Endothelial cell of umbilical vein (primary cell): Measurements from ENCODE around the gene PRKCZ. TPM values are rescaled to one million over a fixed set of nuclear protein-coding genes. Genes with fewer than 3 reads are reported as not detected.
"Not testable (repeated sequence)": the region's sequence is repeated elsewhere in the genome, so short reads cannot be mapped to it uniquely, and the experiment has no call there.

Experiments used
- BruUV-seq: library from RNA; stranded (reverse); fragments of 400-500 nt; replicated peaks from 2 replicates; lab custom pipeline; 2021; lab: Mats Ljungman, UMichigan
- CTCF ChIA-PET: fragments of 300-600, 350-600 bp; sonication (Branson Sonifier 250); formaldehyde crosslinking; loops from one replicate; lab custom pipeline; 2021; ENCODE audit warnings: antibody characterized with exemption, inconsistent platforms; lab: Charles Lee
- POLR2A ChIA-PET: fragments of 300-600, 350-600 bp; sonication (Branson Sonifier 250); formaldehyde crosslinking; loops from one replicate; lab custom pipeline; 2021; ENCODE audit warnings: antibody characterized with exemption, inconsistent platforms; lab: Charles Lee
- DNase-seq: peaks from one replicate; pipeline ENCODE4 v3.0.0-alpha.2; 2011; ENCODE audit warnings: low read depth, low spot score
- FAIRE-seq: peaks from 2 replicates; lab custom pipeline; 2011; peaks lifted over from hg19 to GRCh38; lab: Jason Lieb, UNC
- H2AFZ ChIP-seq: 2 replicates; pipeline ENCODE4 v1.6.0; 2012; ENCODE audit warnings: low read depth, low read length, control low read depth, inconsistent platforms
- H3K27ac ChIP-seq: 2 replicates; pipeline ENCODE4 v1.5.1; 2011; ENCODE audit warnings: low read depth, mild to moderate bottlenecking, control low read depth, low read length, moderate library complexity; ENCODE audit not compliant: insufficient read depth
- H3K27me3 ChIP-seq, 2 experiments: 2 replicates each; pipeline versions ENCODE4 v1.6.0 to v1.6.1; 2011; ENCODE audit warnings: low read length in 2 of 2, mixed read lengths in 1 of 2; ENCODE audit not compliant: control insufficient read depth in 2 of 2, insufficient read depth in 2 of 2
- H3K36me3 ChIP-seq, 2 experiments: 2 replicates in 1 of 2; 3 replicates in 1 of 2; pipeline ENCODE4 v1.5.1; 2011; ENCODE audit warnings: low read length in 2 of 2, mild to moderate bottlenecking in 1 of 2, moderate library complexity in 1 of 2; ENCODE audit not compliant: control insufficient read depth in 2 of 2, insufficient read depth in 2 of 2; ENCODE audit errors: extremely low read depth in 1 of 2
- H3K4me1 ChIP-seq: 3 replicates; pipeline ENCODE4 v1.5.1; 2011; ENCODE audit warnings: mild to moderate bottlenecking, low read length; ENCODE audit not compliant: control insufficient read depth, insufficient read depth; ENCODE audit errors: extremely low read depth
- H3K4me2 ChIP-seq: 2 replicates; pipeline ENCODE4 v1.6.1; 2011; ENCODE audit warnings: low read length, control low read depth, mixed read lengths; ENCODE audit not compliant: insufficient read depth
- H3K4me3 ChIP-seq, 3 experiments: fragments of 200-600 bp in 1 of 3; sonication (generic), shearing (Covaris generic) in 1 of 3; replicated peaks in 1 of 3; 2 replicates each; pipeline ENCODE4 v1.5.1; 2011 to 2016; ENCODE audit warnings: control low read depth in 3 of 3, low read length in 3 of 3, mild to moderate bottlenecking in 2 of 3, inconsistent platforms in 1 of 3, low read depth in 1 of 3, moderate library complexity in 1 of 3; ENCODE audit not compliant: insufficient read depth in 1 of 3
- H3K79me2 ChIP-seq: 2 replicates; pipeline ENCODE4 v1.6.0; 2012; ENCODE audit warnings: low read length, inconsistent platforms; ENCODE audit not compliant: control insufficient read depth, insufficient read depth
- H3K9ac ChIP-seq: replicated peaks from 2 replicates; pipeline ENCODE3; 2011; ENCODE audit warnings: low read length, control low read depth; ENCODE audit not compliant: insufficient read depth; ENCODE audit errors: extremely low read depth
- H3K9me1 ChIP-seq: replicated peaks from 3 replicates; pipeline ENCODE4 v1.6.0; 2011; ENCODE audit warnings: mild to moderate bottlenecking, low read length; ENCODE audit not compliant: control insufficient read depth, insufficient read depth; ENCODE audit errors: extremely low read depth
- H3K9me3 ChIP-seq: replicated peaks from 2 replicates; pipeline ENCODE4 v1.5.1; 2012; ENCODE audit warnings: low read length, inconsistent platforms; ENCODE audit not compliant: control insufficient read depth, insufficient read depth
- H4K20me1 ChIP-seq: replicated peaks from 2 replicates; pipeline ENCODE3; 2011; ENCODE audit warnings: mild to moderate bottlenecking, low read length; ENCODE audit not compliant: control insufficient read depth, insufficient read depth; ENCODE audit errors: extremely low read depth
- EZH2 ChIP-seq: IDR thresholded peaks from 2 replicates; pipeline ENCODE4 v1.6.1; 2012; ENCODE audit warnings: borderline replicate concordance, low read depth, mild to moderate bottlenecking, moderate library complexity, low read length, inconsistent platforms; ENCODE audit not compliant: severe bottlenecking
- FOS ChIP-seq: IDR thresholded peaks from 2 replicates; pipeline ENCODE4 v1.6.1; 2011; ENCODE audit warnings: mild to moderate bottlenecking, low read length, moderate library complexity, borderline replicate concordance; ENCODE audit not compliant: insufficient read depth
- GATA2 ChIP-seq: IDR thresholded peaks from 2 replicates; pipeline ENCODE4 v1.7.0; 2011; ENCODE audit warnings: low read depth, mild to moderate bottlenecking, moderate library complexity, mixed read lengths, low read length; ENCODE audit not compliant: insufficient read length, insufficient read depth
- JUN ChIP-seq: IDR thresholded peaks from 2 replicates; pipeline ENCODE4 v1.6.1; 2011; ENCODE audit warnings: borderline replicate concordance, low read depth; ENCODE audit not compliant: insufficient read length, insufficient read depth
- MAX ChIP-seq: IDR thresholded peaks from 2 replicates; pipeline ENCODE4 v1.6.1; 2011; ENCODE audit not compliant: insufficient read depth, insufficient read length
- MYC ChIP-seq: IDR thresholded peaks from one replicate; pipeline ENCODE4 v1.6.1; 2011; ENCODE audit warnings: mild to moderate bottlenecking, low read depth, low read length
- POLR2A ChIP-seq: IDR thresholded peaks from 2 replicates; pipeline ENCODE4 v1.6.1; 2012; ENCODE audit warnings: low read depth, mild to moderate bottlenecking, control low read depth, low read length
- POLR2AphosphoS5 ChIP-seq: IDR thresholded peaks from 2 replicates; pipeline ENCODE4 v1.6.1; 2012; ENCODE audit warnings: low read depth, mild to moderate bottlenecking, control low read depth, low read length, moderate library complexity; ENCODE audit not compliant: insufficient read depth
- dilution Hi-C: fragments of 300-500 bp; cut with MboI; formaldehyde crosslinking; loops from one replicate; pipeline ENCODE4 v1.15.0; 2019; ENCODE audit warnings: low sequenced_read_pairs; ENCODE audit not compliant: extremely low pct_ligation_motif_present
- intact Hi-C: fragments of 100-400 bp; cut with micrococcal nuclease; formaldehyde crosslinking; loops from one replicate; pipeline ENCODE4 v1.10.0; 2022
- polyA plus RNA-seq, 4 experiments: library from polyadenylated mRNA; depleted of rRNA in 3 of 4; stranded (reverse) in 3 of 4; unstranded in 1 of 4; fragments of >200 nt; gene quantifications; 2 replicates each; pipeline versions ENCODE4 v1.2.1 to v1.2.3, GENCODE V29; 2011 to 2012; ENCODE audit warnings: missing spikeins in 1 of 4
- total RNA-seq: library from RNA; stranded (reverse); gene quantifications from 2 replicates; pipeline ENCODE4 v1.2.3, GENCODE V29; 2021
- TF ChIP-seq, protein P1 (sequence below), 2 donors: IDR thresholded peaks; 1 replicate in 1 of 2; 2 replicates in 1 of 2; pipeline ENCODE4 v1.5.1; 2011; ENCODE audit warnings: low read length in 2 of 2, mild to moderate bottlenecking in 2 of 2, moderate library complexity in 2 of 2, control low read depth in 1 of 2, inconsistent platforms in 1 of 2, low read depth in 1 of 2; ENCODE audit not compliant: insufficient read depth in 1 of 2; ENCODE audit errors: extremely low read depth in 1 of 2

Gene PRKCZ
- total and polyA plus RNA-seq, 2 donors (not counting 3 experiments of a cell fraction or from before 2014, with no cell fraction given), result 0.22 to 1.7 TPM

DNA sequence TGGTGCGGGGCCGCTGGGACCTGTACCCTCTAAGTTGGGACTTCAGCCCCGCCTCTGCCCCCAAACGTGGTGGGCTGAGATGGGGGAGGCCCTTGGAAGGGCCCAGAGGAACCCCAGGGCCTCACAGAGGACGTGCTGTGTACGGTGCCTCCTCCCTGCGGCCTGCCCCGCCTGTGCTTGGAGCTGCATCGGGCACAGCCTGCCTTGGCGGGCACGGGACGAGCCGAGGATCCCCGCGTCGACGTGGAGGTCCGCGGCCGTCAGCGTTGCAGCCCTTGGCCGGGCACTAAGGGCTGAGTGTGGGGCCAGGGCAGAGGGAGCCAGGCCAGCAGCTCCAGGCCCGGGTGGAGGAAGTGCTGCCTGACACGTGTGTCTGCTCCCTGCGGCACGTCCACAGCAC is 43.4 kb downstream of the PRKCZ start:
- no peak for DNase-seq
- no peak for TF ChIP-seq MYC
- no peak for TF ChIP-seq EZH2
- no peak for TF ChIP-seq FOS
- TF ChIP-seq GATA2, result no peak
- TF ChIP-seq POLR2A, result no peak
- TF ChIP-seq, protein P1, sequence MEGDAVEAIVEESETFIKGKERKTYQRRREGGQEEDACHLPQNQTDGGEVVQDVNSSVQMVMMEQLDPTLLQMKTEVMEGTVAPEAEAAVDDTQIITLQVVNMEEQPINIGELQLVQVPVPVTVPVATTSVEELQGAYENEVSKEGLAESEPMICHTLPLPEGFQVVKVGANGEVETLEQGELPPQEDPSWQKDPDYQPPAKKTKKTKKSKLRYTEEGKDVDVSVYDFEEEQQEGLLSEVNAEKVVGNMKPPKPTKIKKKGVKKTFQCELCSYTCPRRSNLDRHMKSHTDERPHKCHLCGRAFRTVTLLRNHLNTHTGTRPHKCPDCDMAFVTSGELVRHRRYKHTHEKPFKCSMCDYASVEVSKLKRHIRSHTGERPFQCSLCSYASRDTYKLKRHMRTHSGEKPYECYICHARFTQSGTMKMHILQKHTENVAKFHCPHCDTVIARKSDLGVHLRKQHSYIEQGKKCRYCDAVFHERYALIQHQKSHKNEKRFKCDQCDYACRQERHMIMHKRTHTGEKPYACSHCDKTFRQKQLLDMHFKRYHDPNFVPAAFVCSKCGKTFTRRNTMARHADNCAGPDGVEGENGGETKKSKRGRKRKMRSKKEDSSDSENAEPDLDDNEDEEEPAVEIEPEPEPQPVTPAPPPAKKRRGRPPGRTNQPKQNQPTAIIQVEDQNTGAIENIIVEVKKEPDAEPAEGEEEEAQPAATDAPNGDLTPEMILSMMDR (IDR thresholded peaks at IDR 0.05; ENCODE audit: extremely low read depth in 1 of 2, insufficient read depth in 1 of 2, low read depth in 1 of 2, low read length in 2 of 2), result no peak
- TF ChIP-seq JUN, result no peak
- no peak for TF ChIP-seq MAX
- no peak for TF ChIP-seq POLR2AphosphoS5
- H3K27me3 ChIP-seq, result no peaks in the 10 kb centered on the region
- no peaks in the 10 kb centered on the region for H3K36me3 ChIP-seq
- no peak overlapping the region for H3K4me2 ChIP-seq
- H3K4me1 ChIP-seq, result no peaks in the 10 kb centered on the region
- no peaks in the 10 kb centered on the region for H3K79me2 ChIP-seq
- H3K9me3 ChIP-seq, result no peaks in the 10 kb centered on the region
- dilution Hi-C loops, result no loop called here
- intact Hi-C loops, result no loop called here
- CTCF ChIA-PET, result interaction anchor here (2.2 to 2.3 kb wide), 2 partner anchors 46 to 80 kb away, joined by 13 to 31 read pairs; no protein-coding TSS in a partner anchor
- no peak overlapping the region for H3K9ac ChIP-seq
- H3K27ac ChIP-seq, result no peak overlapping the region
- POLR2A ChIA-PET, result no interaction called here
- no peaks in the 10 kb centered on the region for H3K9me1 ChIP-seq
- BruUV-seq, result no TSS peak
- H3K4me3 ChIP-seq, result no peak overlapping the region
- H2AFZ ChIP-seq, result no peak overlapping the region
- no peaks in the 10 kb centered on the region for H4K20me1 ChIP-seq
- no peak for FAIRE-seq

DNA sequence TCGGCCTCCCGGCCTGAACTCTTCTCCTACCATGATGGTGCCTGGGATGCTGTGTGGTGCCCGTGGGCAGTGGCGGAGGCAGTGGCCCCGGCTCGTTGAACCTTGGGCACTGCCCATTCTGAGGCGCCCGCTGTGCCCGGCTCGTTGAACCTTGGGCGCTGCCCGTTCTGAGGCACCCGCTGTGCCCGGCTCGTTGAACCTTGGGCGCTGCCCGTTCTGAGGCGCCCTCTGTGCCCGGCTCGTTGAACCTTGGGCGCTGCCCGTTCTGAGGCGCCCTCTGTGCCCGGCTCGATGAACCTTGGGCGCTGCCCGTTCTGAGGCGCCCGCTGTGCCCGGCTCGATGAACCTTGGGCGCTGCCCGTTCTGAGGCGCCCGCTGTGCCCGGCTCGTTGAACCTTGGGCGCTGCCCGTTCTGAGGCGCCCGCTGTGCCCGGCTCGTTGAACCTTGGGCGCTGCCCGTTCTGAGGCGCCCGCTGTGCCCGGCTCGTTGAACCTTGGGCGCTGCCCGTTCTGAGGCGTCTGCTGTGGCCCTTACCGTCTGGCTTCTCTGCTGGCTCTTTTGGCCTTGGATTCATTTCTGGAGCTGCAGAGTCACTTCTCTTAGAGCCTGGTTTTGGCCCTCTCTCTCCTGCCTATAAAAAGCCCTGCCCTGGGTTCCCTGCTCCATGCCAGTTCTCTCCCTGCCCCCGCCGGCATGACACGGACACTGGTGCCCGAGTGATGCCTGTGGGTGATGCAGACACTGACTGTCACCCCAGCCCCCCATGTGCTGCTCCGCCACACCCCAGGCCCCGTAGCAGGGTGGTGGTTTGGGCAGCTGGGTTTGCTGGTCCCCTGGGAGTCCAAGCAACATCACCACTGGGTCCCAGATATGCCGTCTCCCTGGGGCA is 44.3 kb downstream of the PRKCZ start:
- H3K36me3 ChIP-seq, intact Hi-C loops, H3K4me1 ChIP-seq, H3K79me2 ChIP-seq, POLR2A ChIA-PET, H3K9me3 ChIP-seq, H3K9ac ChIP-seq, BruUV-seq, H3K4me3 ChIP-seq, dilution Hi-C loops, H2AFZ ChIP-seq, H3K9me1 ChIP-seq, H3K27me3 ChIP-seq, H3K4me2 ChIP-seq, DNase-seq, H4K20me1 ChIP-seq, FAIRE-seq, H3K27ac ChIP-seq: not testable (repeated sequence)
- CTCF ChIA-PET, result interaction anchor here (1.3 to 2.3 kb wide), 2 partner anchors 45 to 80 kb away, joined by 4 to 13 read pairs; no protein-coding TSS in a partner anchor
